ENCODE measurements around the gene KRI1. TPM values are rescaled to one million over a fixed set of nuclear protein-coding genes. Genes with fewer than 3 reads are reported as not detected.
A peak's percentile ranks its signal among the peaks of the same experiment; 100 is the strongest.
"Not testable (repeated sequence)": the region's sequence is repeated elsewhere in the genome, so short reads cannot be mapped to it uniquely, and the experiment has no call there.

The KRI1 gene
- total RNA-seq, 1 donor from 2014 or later = 25.2 TPM

- intact Hi-C loops (cut with DNase I) = no loop called here
- ATAC-seq (no peak), DNase-seq (no peak)
- Histone ChIP-seq H3K27me3 (ENCODE audit: low read depth) (peaks cover 4% of the 10 kb centered on the region), H3K9me3 (no peaks in the 10 kb centered on the region), H3K4me1 (no peaks in the 10 kb centered on the region), H3K27ac (no peak overlapping the region), H3K36me3 (no peaks in the 10 kb centered on the region), H3K4me3 (no peak overlapping the region)
- no peak for TF ChIP-seq CTCF (IDR thresholded peaks at IDR 0.05)
Measured at GRCh38 chr19:10537668-10538067, 28.1 kb downstream of the KRI1 start.

- no peak for TF ChIP-seq CTCF (IDR thresholded peaks at IDR 0.05)
- ATAC-seq = no peak
- Histone ChIP-seq H3K4me1 (no peaks in the 10 kb centered on the region), H3K27me3 (ENCODE audit: low read depth) (peaks cover 4% of the 10 kb centered on the region), H3K36me3 (no peaks in the 10 kb centered on the region), H3K27ac (no peak overlapping the region), H3K4me3 (no peak overlapping the region), H3K9me3 (no peaks in the 10 kb centered on the region)
- intact Hi-C loops (cut with DNase I) = no loop called here
- DNase-seq = no peak
Measured at GRCh38 chr19:10535613-10536012, 30.2 kb downstream of the KRI1 start.

GRCh38 chr19:10533646-10534386 is 32.0 kb downstream of the KRI1 start:
- H3K36me3 ChIP-seq = no peaks in the 10 kb centered on the region
- H3K4me1 ChIP-seq = no peaks in the 10 kb centered on the region
- no peaks in the 10 kb centered on the region for H3K9me3 ChIP-seq
- no peak for TF ChIP-seq CTCF (IDR thresholded peaks at IDR 0.05)
- H3K27me3 ChIP-seq (ENCODE audit: low read depth) = peaks cover 4% of the 10 kb centered on the region
- no peak overlapping the region for H3K27ac ChIP-seq
- DNase-seq (no peak), ATAC-seq (peak in 1 of 2 donors; percentile 46)
- intact Hi-C loops (cut with DNase I) = no loop called here
- H3K4me3 ChIP-seq = no peak overlapping the region

- TF ChIP-seq CTCF (IDR thresholded peaks at IDR 0.05) = no peak
- no peak for ATAC-seq
- intact Hi-C loops (cut with DNase I) = no loop called here
Measured at GRCh38 chr19:10532457-10532856, 33.4 kb downstream of the KRI1 start.

GRCh38 chr19:10526887-10527286 is 38.9 kb downstream of the KRI1 start:
- intact Hi-C loops (cut with DNase I); ATAC-seq: not testable (repeated sequence)

More at GRCh38 chr19:10532457-10532856, 33.4 kb downstream of the KRI1 start:
- Histone ChIP-seq H3K9me3 (no peaks in the 10 kb centered on the region), H3K27ac (no peak overlapping the region), H3K4me1 (no peaks in the 10 kb centered on the region), H3K27me3 (ENCODE audit: low read depth) (peaks cover 4% of the 10 kb centered on the region), H3K4me3 (no peak overlapping the region), H3K36me3 (no peaks in the 10 kb centered on the region)
- DNase-seq = no peak

GRCh38 chr19:10525636-10526035 is 40.2 kb downstream of the KRI1 start:
- Histone ChIP-seq H3K27me3 (ENCODE audit: low read depth) (peaks cover 5% of the 10 kb centered on the region), H3K4me1 (no peaks in the 10 kb centered on the region), H3K27ac (no peak overlapping the region), H3K4me3 (no peak overlapping the region), H3K9me3 (no peaks in the 10 kb centered on the region), H3K36me3 (no peaks in the 10 kb centered on the region)
- DNase-seq = no peak
- TF ChIP-seq CTCF (IDR thresholded peaks at IDR 0.05) = no peak
- ATAC-seq = no peak
- intact Hi-C loops (cut with DNase I) = no loop called here

More at GRCh38 chr19:10526887-10527286, 38.9 kb downstream of the KRI1 start:
- H3K9me3 ChIP-seq; H3K27ac ChIP-seq; DNase-seq; H3K4me3 ChIP-seq; H3K36me3 ChIP-seq; H3K4me1 ChIP-seq; H3K27me3 ChIP-seq (ENCODE audit: low read depth): not testable (repeated sequence)

All from lower lobe of right lung (tissue), 2 donors.